Measurements from ENCODE around the gene SNX3.

- TF ChIP-seq CTCF (IDR thresholded peaks at IDR 0.05; ENCODE audit: low read length): no peak
- TF ChIP-seq EZH2 (IDR thresholded peaks at IDR 0.05; ENCODE audit: borderline replicate concordance, low read length): no peak
Observed at GRCh38 chr6:108254433-108255410, 6.1 kb downstream of the SNX3 start.

All from OCI-LY1 (cell line).